ENCODE data around the gene ALG12.

Gene ALG12

GRCh38 chr22:49933236-49934159, 15.3 kb upstream of the ALG12 start:
- no peak for DNase-seq (ENCODE audit: insufficient read length, low spot score)

GRCh38 chr22:49930596-49931412, 12.6 kb upstream of the ALG12 start:
- FAIRE-seq, result peak; percentile 94

More at GRCh38 chr22:49933236-49934159, 15.3 kb upstream of the ALG12 start:
- FAIRE-seq, result no peak

GRCh38 chr22:49929994-49930575, 11.8 kb upstream of the ALG12 start:
- no peak for DNase-seq (ENCODE audit: insufficient read length, low spot score)
- no peak for FAIRE-seq

More at GRCh38 chr22:49930596-49931412, 12.6 kb upstream of the ALG12 start:
- DNase-seq (ENCODE audit: insufficient read length, low spot score), result peak; percentile 78

GRCh38 chr22:49929211-49929979, 11.2 kb upstream of the ALG12 start:
- DNase-seq (ENCODE audit: insufficient read length, low spot score) (peak; percentile 88), FAIRE-seq (no peak)

- no peak for DNase-seq (ENCODE audit: insufficient read length, low spot score)
- no peak for FAIRE-seq
Observed at GRCh38 chr22:49928555-49929210, 10.4 kb upstream of the ALG12 start.

GRCh38 chr22:49928185-49928495, 9.9 kb upstream of the ALG12 start:
- FAIRE-seq, result no peak

GRCh38 chr22:49927483-49928184, 9.4 kb upstream of the ALG12 start:
- FAIRE-seq, result no peak
- no peak for DNase-seq (ENCODE audit: insufficient read length, low spot score)

More at GRCh38 chr22:49928185-49928495, 9.9 kb upstream of the ALG12 start:
- no peak for DNase-seq (ENCODE audit: insufficient read length, low spot score)

GRCh38 chr22:49926916-49927315, 8.7 kb upstream of the ALG12 start:
- DNase-seq (ENCODE audit: insufficient read length, low spot score) (no peak), FAIRE-seq (no peak)

- DNase-seq (ENCODE audit: insufficient read length, low spot score), result peak; percentile 72
- FAIRE-seq, result peak; percentile 94
Observed at GRCh38 chr22:49925525-49926128, 7.4 kb upstream of the ALG12 start.

GRCh38 chr22:49924113-49924833, 6.0 kb upstream of the ALG12 start:
- DNase-seq (ENCODE audit: insufficient read length, low spot score) (no peak), FAIRE-seq (no peak)

GRCh38 chr22:49923445-49923844, 5.2 kb upstream of the ALG12 start:
- no peak for DNase-seq (ENCODE audit: insufficient read length, low spot score)
- no peak for FAIRE-seq

- no peak for DNase-seq (ENCODE audit: insufficient read length, low spot score)
- no peak for FAIRE-seq
Observed at GRCh38 chr22:49922926-49923325, 4.7 kb upstream of the ALG12 start.

GRCh38 chr22:49922484-49922883, 4.2 kb upstream of the ALG12 start:
- FAIRE-seq (no peak), DNase-seq (ENCODE audit: insufficient read length, low spot score) (no peak)

GRCh38 chr22:49921508-49922278, 3.5 kb upstream of the ALG12 start:
- FAIRE-seq (no peak), DNase-seq (ENCODE audit: insufficient read length, low spot score) (no peak)

- FAIRE-seq (no peak), DNase-seq (ENCODE audit: insufficient read length, low spot score) (no peak)
Observed at GRCh38 chr22:49920859-49921258, 2.6 kb upstream of the ALG12 start.

GRCh38 chr22:49918911-49919881, 958 bp upstream of the ALG12 start:
- no peak for FAIRE-seq
- no peak for DNase-seq (ENCODE audit: insufficient read length, low spot score)

All from GM19239 (cell line).